ENCODE measurements around the gene NPLOC4. TPM values are rescaled to one million over a fixed set of nuclear protein-coding genes. Genes with fewer than 3 reads are reported as not detected.

Gene NPLOC4
- total and polyA plus RNA-seq, 2 of the 8 experiments (the other 6 are each of a cell fraction or from before 2014, with no cell fraction given) = 70.7 to 92.7 TPM

GRCh38 chr17:81545160-81545949 lies 91.6 kb downstream of the NPLOC4 start (continued):
- TF ChIP-seq RAD21 (IDR thresholded peaks at IDR 0.05 in 1 of 2, conservative IDR thresholded peaks at IDR 0.05 in 1 of 2; ENCODE audit: low read depth in 2 of 2, low read length in 2 of 2) = no peak
- TF ChIP-seq HDAC2 (IDR thresholded peaks at IDR 0.05; ENCODE audit: borderline replicate concordance in 1 of 2, low read depth in 2 of 2, low read length in 2 of 2) = no peak
- TF ChIP-seq TEAD4 (IDR thresholded peaks at IDR 0.05; ENCODE audit: low read depth, low read length) = no peak
- no peak for TF ChIP-seq ZNF274 (IDR thresholded peaks at IDR 0.05; ENCODE audit: borderline replicate concordance, extremely low read depth, low read length)
- TF ChIP-seq TCF12 (IDR thresholded peaks at IDR 0.05; ENCODE audit: low read depth, low read length) = no peak
- TF ChIP-seq NRF1 (IDR thresholded peaks at IDR 0.05; ENCODE audit: low read depth, low read length) = no peak
- no peak for TF ChIP-seq FOSL1 (IDR thresholded peaks at IDR 0.05; ENCODE audit: insufficient read depth, low read depth, low read length)
- TF ChIP-seq EGR1 (IDR thresholded peaks at IDR 0.05; ENCODE audit: borderline replicate concordance, low read depth, low read length) = no peak

All from H1 (cell line).